Measurements from ENCODE around the gene SNRPA. TPM values are rescaled to one million over a fixed set of nuclear protein-coding genes. Genes with fewer than 3 reads are reported as not detected.

Gene SNRPA
- total and polyA plus RNA-seq, 2 of the 4 experiments (the other 2 are of a cell fraction) = 30.3 to 81.3 TPM

DNA sequence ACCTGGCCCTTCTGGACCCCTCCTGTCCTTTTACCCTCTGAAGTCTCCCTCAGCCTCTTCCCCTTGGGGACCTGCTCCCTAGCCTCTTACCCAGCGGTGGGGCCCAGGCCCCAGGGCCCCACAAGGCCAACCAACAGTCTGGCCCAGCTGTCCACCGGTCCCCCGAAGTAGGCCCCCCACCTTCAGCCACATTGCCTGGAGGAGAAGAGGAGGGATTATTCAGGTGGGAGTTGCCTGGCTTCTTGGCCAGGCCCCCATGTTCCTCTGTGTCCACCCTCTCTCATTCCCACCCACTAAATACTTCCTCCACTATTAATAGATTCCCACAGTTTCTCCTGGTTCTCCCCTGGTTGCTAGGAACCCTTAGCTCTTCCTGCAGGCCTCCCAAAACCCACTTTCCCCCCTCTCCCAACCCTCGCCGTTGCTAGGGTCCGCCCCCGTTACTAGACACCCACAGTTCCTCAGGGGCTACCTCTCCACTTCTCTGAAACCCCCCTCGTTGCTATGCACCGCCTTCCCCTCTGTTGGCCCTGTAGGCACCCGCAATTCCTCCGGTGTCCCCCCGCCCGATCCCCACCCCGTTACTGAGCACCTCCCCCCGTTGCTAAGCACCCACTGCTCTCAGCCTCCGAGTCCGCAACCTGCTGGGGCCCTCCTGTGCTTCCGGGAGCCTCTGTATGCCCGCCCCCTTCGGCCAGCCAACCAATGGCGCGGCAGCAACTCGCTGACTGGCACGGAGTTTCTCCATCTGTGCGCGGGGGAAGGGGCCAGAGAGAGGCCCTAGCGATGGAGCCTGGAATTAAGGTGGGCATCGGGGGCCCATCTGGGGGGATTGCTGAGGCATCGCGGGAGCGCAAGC lies 36.3 kb upstream of the SNRPA start (continued):
- TF ChIP-seq, protein P1, sequence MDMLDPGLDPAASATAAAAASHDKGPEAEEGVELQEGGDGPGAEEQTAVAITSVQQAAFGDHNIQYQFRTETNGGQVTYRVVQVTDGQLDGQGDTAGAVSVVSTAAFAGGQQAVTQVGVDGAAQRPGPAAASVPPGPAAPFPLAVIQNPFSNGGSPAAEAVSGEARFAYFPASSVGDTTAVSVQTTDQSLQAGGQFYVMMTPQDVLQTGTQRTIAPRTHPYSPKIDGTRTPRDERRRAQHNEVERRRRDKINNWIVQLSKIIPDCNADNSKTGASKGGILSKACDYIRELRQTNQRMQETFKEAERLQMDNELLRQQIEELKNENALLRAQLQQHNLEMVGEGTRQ (IDR thresholded peaks at IDR 0.05; ENCODE audit: low read depth, low read length) = no peak

- peak overlapping the region; percentile 95 for H2BK120ac ChIP-seq (ENCODE audit: low read depth, low read length)
- H3K4me1 ChIP-seq (ENCODE audit: control insufficient read depth, insufficient read depth, low read length) = peaks cover 9% of the 10 kb centered on the region
- ATAC-seq (ENCODE audit: low read depth) = no peak
- H4K5ac ChIP-seq (ENCODE audit: low read depth, low read length) = peak overlapping the region; percentile 19
- ChIA-PET CTCF (no interaction called here), POLR2A (ENCODE audit: unreplicated experiment) (no interaction called here)
- H3K4ac ChIP-seq (ENCODE audit: low read depth, low read length) = peak overlapping the region; percentile 94
- H4K91ac ChIP-seq (ENCODE audit: insufficient read depth, low read depth, low read length) = peak overlapping the region; percentile 71
- WGBS, 2 experiments (ENCODE audit: extremely low coverage in 2 of 2, insufficient read length in 1 of 2) = 0% methylated on average over 3 of the region's 8 CpGs; no CpG with 5 or more reads in 1 of the 2 experiments
- intact Hi-C loops (cut with micrococcal nuclease) = loop anchor here (2.0 to 5.0 kb wide), 2 partner anchors 35 to 81 kb away; partner anchors contain the start of genes ACTMAP, EGLN2 and SNRPA
- H2AK9ac ChIP-seq (replicated peaks; ENCODE audit: low read depth, low read length, poor library complexity) = peak overlapping the region; percentile 90
- peak overlapping the region; percentile 86 for H3K4me3 ChIP-seq (ENCODE audit: insufficient read depth, low read depth, low read length)
- peak overlapping the region; percentile 52 for H2BK15ac ChIP-seq (ENCODE audit: low read depth, low read length)
- DNase-seq = peak; percentile 95
- peak overlapping the region; percentile 90 for H2AFZ ChIP-seq (replicated peaks; ENCODE audit: low read length, poor library complexity)
- dilution Hi-C loops (cut with HindIII; ENCODE audit: low sequenced_read_pairs, unreplicated experiment) = no loop called here
- in situ Hi-C loops (cut with MboI; ENCODE audit: low sequenced_read_pairs) = no loop called here
- peak overlapping the region; percentile 60 for H2AK5ac ChIP-seq (ENCODE audit: low read depth, low read length)
- H3K27ac ChIP-seq (ENCODE audit: insufficient read depth, low read length) = peak overlapping the region; percentile 76
- H3K56ac ChIP-seq (ENCODE audit: extremely low read depth, insufficient read depth, low read length) = peak overlapping the region; percentile 86
- no peaks in the 10 kb centered on the region for H3K27me3 ChIP-seq (ENCODE audit: control insufficient read depth, insufficient read depth, low read length)
- peak overlapping the region; percentile 70 for H3K9ac ChIP-seq (ENCODE audit: low read depth, low read length)
- H3K18ac ChIP-seq (ENCODE audit: low read depth, low read length) = peak overlapping the region; percentile 60
- BruUV-seq (replicated peaks) = no TSS peak
- peak overlapping the region; percentile 85 for H3K23ac ChIP-seq (ENCODE audit: low read depth, low read length)
- peak overlapping the region; percentile 86 for H3K4me2 ChIP-seq (ENCODE audit: low read depth, low read length)
- peak overlapping the region; percentile 86 for H2BK20ac ChIP-seq (ENCODE audit: low read depth, low read length)
- peak overlapping the region; percentile 55 to 77 for H4K8ac ChIP-seq (ENCODE audit: low read depth in 2 of 2, low read length in 2 of 2)
- peak overlapping the region; percentile 55 for H3K14ac ChIP-seq (replicated peaks; ENCODE audit: low read depth, low read length)
- peaks cover 9% of the 10 kb centered on the region; the same call in 1 of the 2 replicates for H3K9me1 ChIP-seq (ENCODE audit: insufficient read depth, low read length)
- H3K79me1 ChIP-seq (ENCODE audit: low read depth in 1 of 2, low read length in 2 of 2) = peaks cover 14 to 61% of the 10 kb centered on the region in 2 experiments; a peak in 3 of 4 replicates
- H2BK5ac ChIP-seq (ENCODE audit: low read depth, low read length, poor library complexity, severe bottlenecking) = peak overlapping the region; percentile 79
- H3K36me3 ChIP-seq (ENCODE audit: control insufficient read depth, insufficient read depth, low read length) = peaks cover 7% of the 10 kb centered on the region; the same call in 1 of the 2 replicates
- peaks cover 16% of the 10 kb centered on the region; the same call in 1 of the 2 replicates for H4K20me1 ChIP-seq (ENCODE audit: insufficient read depth, low read length)
- H3K9me3 ChIP-seq (ENCODE audit: control insufficient read depth, insufficient read depth, low read length) = no peaks in the 10 kb centered on the region
- no peak for TF ChIP-seq MXI1 (IDR thresholded peaks at IDR 0.05; ENCODE audit: borderline replicate concordance, low read depth, low read length)
- TF ChIP-seq CEBPB (IDR thresholded peaks at IDR 0.05; ENCODE audit: low read depth, low read length) = peak; percentile 0; the same call in 1 of the 2 replicates
- peak; percentile 6 for TF ChIP-seq RCOR1 (IDR thresholded peaks at IDR 0.05; ENCODE audit: insufficient replicate concordance, low read length)
- no peak for TF ChIP-seq CHD1 (IDR thresholded peaks at IDR 0.05; ENCODE audit: low read depth, low read length)
- no peak for TF ChIP-seq NFE2L2 (IDR thresholded peaks at IDR 0.05; ENCODE audit: low read depth, low read length)
- TF ChIP-seq RFX5 (IDR thresholded peaks at IDR 0.05; ENCODE audit: low read depth, low read length) = 0 out of 2 replicates have a peak, but pooled peaks have one; percentile 8
- TF ChIP-seq, protein P1 (IDR thresholded peaks at IDR 0.05; ENCODE audit: low read depth, low read length) = no peak
- TF ChIP-seq MAFK (IDR thresholded peaks at IDR 0.05; ENCODE audit: low read depth, low read length) = peak; percentile 46
- no peak for TF ChIP-seq MAZ (IDR thresholded peaks at IDR 0.05; ENCODE audit: borderline replicate concordance, low read depth, low read length)
- TF ChIP-seq, protein P2, sequence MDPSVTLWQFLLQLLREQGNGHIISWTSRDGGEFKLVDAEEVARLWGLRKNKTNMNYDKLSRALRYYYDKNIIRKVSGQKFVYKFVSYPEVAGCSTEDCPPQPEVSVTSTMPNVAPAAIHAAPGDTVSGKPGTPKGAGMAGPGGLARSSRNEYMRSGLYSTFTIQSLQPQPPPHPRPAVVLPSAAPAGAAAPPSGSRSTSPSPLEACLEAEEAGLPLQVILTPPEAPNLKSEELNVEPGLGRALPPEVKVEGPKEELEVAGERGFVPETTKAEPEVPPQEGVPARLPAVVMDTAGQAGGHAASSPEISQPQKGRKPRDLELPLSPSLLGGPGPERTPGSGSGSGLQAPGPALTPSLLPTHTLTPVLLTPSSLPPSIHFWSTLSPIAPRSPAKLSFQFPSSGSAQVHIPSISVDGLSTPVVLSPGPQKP (IDR thresholded peaks at IDR 0.05; ENCODE audit: borderline replicate concordance, low read depth, low read length) = no peak
- TF ChIP-seq POLR2A (IDR thresholded peaks at IDR 0.05; ENCODE audit: low read depth, low read length) = peak; percentile 65
- peak; percentile 5; the same call in 1 of the 2 replicates for TF ChIP-seq FOS (IDR thresholded peaks at IDR 0.05; ENCODE audit: low read depth, low read length)
Observed at GRCh38 chr19:40716031-40716481, 34.9 kb upstream of the SNRPA start.
